Left renal cortex interstitium (tissue), 4 donors: Measurements from ENCODE around the gene TIMM23. TPM values are rescaled to one million over a fixed set of nuclear protein-coding genes. Genes with fewer than 3 reads are reported as not detected.
"Not testable (repeated sequence)": the region's sequence is repeated elsewhere in the genome, so short reads cannot be mapped to it uniquely, and the experiment has no call there.

Experiments
- DNase-seq, 4 donors: peaks; one replicate each; pipeline ENCODE4 v3.0.0-alpha.2; 2013; ENCODE audit warnings: low read depth in 4 of 4, low spot score in 2 of 4, missing footprints in 1 of 4
- polyA plus RNA-seq, 4 donors: library from polyadenylated mRNA; unstranded; fragments of 120-200 nt; gene quantifications; one replicate each; pipeline ENCODE4 v1.2.1, GENCODE V29; 2013; ENCODE audit not compliant: insufficient read length in 4 of 4

Gene TIMM23
- polyA plus RNA-seq = 10 to 100 TPM; 58.0 to 70.1 (median 63.8) TPM

GRCh38 chr10:45972106-45972812 is at the start of gene TIMM23:
TIMM23 (plus strand) TSS chr10:45972489; CDS start chr10:45972625, 136 bp downstream.
- DNase-seq = peak in 3 of 4 donors; percentile 53 to 75 (median 57)

GRCh38 chr10:45926790-45927189 is 45.5 kb upstream of the TIMM23 start:
- DNase-seq = not testable (repeated sequence)

- not testable (repeated sequence) for DNase-seq
These were observed 41.0 kb upstream of the TIMM23 start for GRCh38 chr10:45931305-45931704.

- DNase-seq = not testable (repeated sequence)
These were observed 37.5 kb upstream of the TIMM23 start for GRCh38 chr10:45934788-45935187.

GRCh38 chr10:45939176-45939697 is 33.1 kb upstream of the TIMM23 start:
- DNase-seq = not testable (repeated sequence)

GRCh38 chr10:45941196-45941595 is 31.1 kb upstream of the TIMM23 start:
- DNase-seq = not testable (repeated sequence)

- DNase-seq = not testable (repeated sequence)
These were observed 26.8 kb upstream of the TIMM23 start for GRCh38 chr10:45945476-45945875.

GRCh38 chr10:45947363-45947762 is 24.9 kb upstream of the TIMM23 start:
- not testable (repeated sequence) for DNase-seq

- not testable (repeated sequence) for DNase-seq
These were observed 23.5 kb upstream of the TIMM23 start for GRCh38 chr10:45948801-45949200.

- not testable (repeated sequence) for DNase-seq
These were observed 17.9 kb upstream of the TIMM23 start for GRCh38 chr10:45954367-45954766.

GRCh38 chr10:45956634-45957033 is 15.7 kb upstream of the TIMM23 start:
- not testable (repeated sequence) for DNase-seq

- not testable (repeated sequence) for DNase-seq
These were observed 14.4 kb upstream of the TIMM23 start for GRCh38 chr10:45957928-45958327.

GRCh38 chr10:45962686-45963452 is 9.4 kb upstream of the TIMM23 start:
- not testable (repeated sequence) for DNase-seq

- DNase-seq = not testable (repeated sequence)
These were observed 1.3 kb upstream of the TIMM23 start for GRCh38 chr10:45971019-45971418.

GRCh38 chr10:45971742-45972105 is 565 bp upstream of the TIMM23 start:
- peak in 1 of 4 donors; percentile 2 for DNase-seq

- not testable (repeated sequence) for DNase-seq
These were observed 502 bp downstream of the TIMM23 start for GRCh38 chr10:45972813-45973169.

GRCh38 chr10:45974041-45974440 is 1.8 kb downstream of the TIMM23 start:
- DNase-seq = not testable (repeated sequence)

GRCh38 chr10:45978554-45978953 is 6.3 kb downstream of the TIMM23 start:
- not testable (repeated sequence) for DNase-seq

- not testable (repeated sequence) for DNase-seq
These were observed 9.1 kb downstream of the TIMM23 start for GRCh38 chr10:45981367-45981766.

- DNase-seq = not testable (repeated sequence)
These were observed 11.4 kb downstream of the TIMM23 start for GRCh38 chr10:45983538-45984186.

GRCh38 chr10:45984473-45984872 is 12.2 kb downstream of the TIMM23 start:
- DNase-seq = not testable (repeated sequence)
